Heart left ventricle (tissue), 16 donors: ENCODE data around the gene ITPK1. TPM values are rescaled to one million over a fixed set of nuclear protein-coding genes. Genes with fewer than 3 reads are reported as not detected.
A peak's percentile ranks its signal among the peaks of the same experiment; 100 is the strongest.

Source experiments
- ATAC-seq, 4 donors: fragments of 200-7000 bp; cut with Tn5 transposase; one replicate each; pipeline ENCODE4 v1.9.1; 2020 to 2022; ENCODE audit warnings: moderate library complexity in 4 of 4, mild to moderate bottlenecking in 3 of 4, moderate number of reproducible peaks in 1 of 4
- DNase-seq, 5 donors: peaks; one replicate each; pipeline ENCODE4 v3.0.0-alpha.2; 2020
- H3K27ac ChIP-seq, 12 donors: fragments of 200-600 bp; sonication (generic) in 4 of 12; one replicate each; pipeline versions ENCODE4 v1.5.0 to v1.8.0; 2016 to 2022; ENCODE audit warnings: mild to moderate bottlenecking in 2 of 12
- H3K27me3 ChIP-seq, 9 donors: fragments of 200-600 bp; sonication (generic) in 2 of 9; one replicate each; pipeline versions ENCODE4 v1.5.1 to v1.8.0; 2016 to 2022; ENCODE audit warnings: mild to moderate bottlenecking in 3 of 9
- H3K36me3 ChIP-seq, 9 donors: fragments of 200-600 bp; sonication (generic) in 2 of 9; one replicate each; pipeline versions ENCODE4 v1.5.0 to v1.8.0; 2018 to 2022; ENCODE audit warnings: mild to moderate bottlenecking in 2 of 9
- H3K4me1 ChIP-seq, 12 donors: fragments of 200-600 bp; sonication (generic) in 4 of 12; one replicate each; pipeline versions ENCODE4 v1.5.0 to v1.8.0; 2016 to 2022; ENCODE audit warnings: mild to moderate bottlenecking in 3 of 12
- H3K4me3 ChIP-seq, 12 donors: fragments of 200-600 bp; sonication (generic) in 4 of 12; one replicate each; pipeline versions ENCODE4 v1.5.0 to v1.8.0; 2017 to 2022; ENCODE audit warnings: mild to moderate bottlenecking in 9 of 12, moderate library complexity in 4 of 12
- H3K9me3 ChIP-seq, 12 donors: fragments of 200-600 bp; sonication (generic) in 4 of 12; one replicate each; pipeline versions ENCODE4 v1.5.0 to v1.8.0; 2016 to 2022; ENCODE audit warnings: mild to moderate bottlenecking in 1 of 12
- CTCF ChIP-seq, 12 donors: fragments of 200-600 bp; sonication (generic) in 4 of 12; IDR thresholded peaks; one replicate each; pipeline versions ENCODE4 v1.5.0 to v1.8.0; 2018 to 2022; ENCODE audit warnings: antibody characterized with exemption in 12 of 12, mild to moderate bottlenecking in 5 of 12
- POLR2A ChIP-seq, 2 donors: fragments of 450-650 bp; IDR thresholded peaks; one replicate each; pipeline ENCODE4 v1.6.1; 2017; ENCODE audit warnings: antibody characterized with exemption in 2 of 2, mild to moderate bottlenecking in 2 of 2, moderate library complexity in 2 of 2
- WGBS, 4 donors: extraction: QIAGEN DNeasy Blood & Tissue Kit in 2 of 4; methylation state at CpG; one replicate each; pipeline versions ENCODE4 v1.1.5 to v1.1.7; 2013 to 2018; 5-methylcytosine and 5-hydroxymethylcytosine counted together
- intact Hi-C, 10 donors: fragments of 100-400 bp; cut with DNase I; formaldehyde crosslinking; loops; one replicate each; pipeline versions ENCODE4 v1.11.1 to v1.14.2; 2022
- polyA plus RNA-seq, 2 donors: library from polyadenylated mRNA; stranded (reverse); fragments of 200-250 nt; gene quantifications; one replicate each; pipeline ENCODE4 v1.2.3, GENCODE V29; 2013
- total RNA-seq, 9 donors: library from RNA; depleted of rRNA in 2 of 9; stranded (reverse); fragments of >200 nt in 2 of 9; fragmentation: NEBNext Ultra II Directional in 3 of 9; extraction: Animal tissue kit (Norgen Biotek cat#: 25700) in 3 of 9; gene quantifications; one replicate each; pipeline versions ENCODE4 v1.1.0 to v1.2.4, GENCODE V29; 2016 to 2023
- donor health status: ischemic (EF 13 %, LVEDD 7.1; RV severe dilation, severe dysfunction).
- donor health status: healthy with polysubstance abuse.
- donor health status: DM: no; HTN: yes; CAD: no.
- donor health status: DM: no; HTN: no; CAD: no.
- donor health status: ischemic (EF 25% LVEDD 6.9; RV normal size, moderate dysfunction).
- donor health status: ischemic (EF 25% LVEDD 5.7; RV mildly dilated, moderate dysfunction).
- donor health status: healthy.
- donor health status: DM: yes; HTN: yes; CAD: no.
- donor health status: ischemic (EF 35%, LVEDD 5.7; RV mildly dilated, moderate dysfunction).
- donor health status: nonischemic (EF 11% LVEDD 7.7; RV severe dilation, severe dysfunction).
- donor health status: DM: yes; HTN: yes; CAD: no.
- donor health status: PGD.
- donor health status: ischemic (EF 29% LVEDD 5.4; RV normal size, mild dysfunction).
- donor health status: nonischemic (EF 23%, LVEDD 6.1; RV moderate dilation, normal function).

The ITPK1 gene
- total and polyA plus RNA-seq, 11 donors: 44.5 to 158 (median 91.0) TPM

GRCh38 chr14:92946847-92947545 is 168.7 kb downstream of the ITPK1 start:
- Histone ChIP-seq H3K27ac (no peak overlapping the region), H3K27me3 (no peaks in the 10 kb centered on the region), H3K4me1 (peaks cover 0 to 44% (median 19%) of the 10 kb centered on the region in 12 donors), H3K36me3 (peaks cover 0 to 62% (median 36%) of the 10 kb centered on the region in 9 donors), H3K4me3 (no peak overlapping the region), H3K9me3 (no peaks in the 10 kb centered on the region)
- peak in 1 of 5 donors; percentile 55 for DNase-seq
- TF ChIP-seq POLR2A (IDR thresholded peaks at IDR 0.05) (no peak), CTCF (IDR thresholded peaks at IDR 0.05) (no peak)
- WGBS, 4 donors: 86 to 96% (median 90%) methylated on average over 9 to 12 of the region's 12 CpGs
- intact Hi-C loops: no loop called here
- ATAC-seq: no peak

GRCh38 chr14:92945959-92946846 is 169.5 kb downstream of the ITPK1 start:
- WGBS, 4 donors: 60 to 83% (median 64%) methylated on average over 18 to 38 of the region's 38 CpGs
- DNase-seq (peak; percentile 46 to 74 (median 70)), ATAC-seq (peak in 3 of 4 donors; percentile 7 to 47 (median 23))
- H3K4me3 ChIP-seq: no peak overlapping the region
- H3K36me3 ChIP-seq: peaks cover 0 to 66% (median 41%) of the 10 kb centered on the region in 9 donors
- H3K4me1 ChIP-seq: peaks cover 0 to 36% (median 16%) of the 10 kb centered on the region in 12 donors
- H3K9me3 ChIP-seq: no peaks in the 10 kb centered on the region
- no peak overlapping the region for H3K27ac ChIP-seq
- intact Hi-C loops: no loop called here
- TF ChIP-seq CTCF (IDR thresholded peaks at IDR 0.05) (no peak), POLR2A (IDR thresholded peaks at IDR 0.05) (no peak)
- H3K27me3 ChIP-seq: no peaks in the 10 kb centered on the region

GRCh38 chr14:92945544-92945943 is 170.2 kb downstream of the ITPK1 start:
- H3K9me3 ChIP-seq: no peaks in the 10 kb centered on the region
- no peaks in the 10 kb centered on the region for H3K27me3 ChIP-seq
- no peak overlapping the region for H3K27ac ChIP-seq
- H3K36me3 ChIP-seq: peaks cover 0 to 62% (median 37%) of the 10 kb centered on the region in 9 donors
- ATAC-seq: no peak
- peak in 1 of 5 donors; percentile 42 for DNase-seq
- no peak overlapping the region for H3K4me3 ChIP-seq
- 88 to 93% (median 90%) methylated on average over 9 to 12 of the region's 12 CpGs for WGBS, 4 donors
- no peak for TF ChIP-seq CTCF (IDR thresholded peaks at IDR 0.05)
- TF ChIP-seq POLR2A (IDR thresholded peaks at IDR 0.05): no peak
- peaks cover 0 to 29% (median 14%) of the 10 kb centered on the region in 12 donors for H3K4me1 ChIP-seq
- intact Hi-C loops: no loop called here

GRCh38 chr14:92944976-92945375 is 170.7 kb downstream of the ITPK1 start:
- 95 to 97% (median 96%) methylated on average over 4 to 12 of the region's 12 CpGs for WGBS, 4 donors
- no peak overlapping the region for H3K4me3 ChIP-seq
- peaks cover 0 to 66% (median 37%) of the 10 kb centered on the region in 9 donors for H3K36me3 ChIP-seq
- H3K9me3 ChIP-seq: no peaks in the 10 kb centered on the region
- no peaks in the 10 kb centered on the region for H3K27me3 ChIP-seq
- no peak overlapping the region for H3K27ac ChIP-seq
- peak in 1 of 5 donors; percentile 31 for DNase-seq
- TF ChIP-seq POLR2A (IDR thresholded peaks at IDR 0.05) (no peak), CTCF (IDR thresholded peaks at IDR 0.05) (no peak)
- intact Hi-C loops: no loop called here
- ATAC-seq: no peak
- peaks cover 0 to 23% (median 9%) of the 10 kb centered on the region in 12 donors for H3K4me1 ChIP-seq
